ENCODE results near the gene SLC13A5.

SLC13A5 gene

GRCh38 chr17:6691546-6691945 is 21.6 kb downstream of the SLC13A5 start:
- Histone ChIP-seq H3K27ac (replicated peaks) (no peak overlapping the region), H3K27me3 (ENCODE audit: insufficient read depth, poor library complexity, severe bottlenecking) (no peaks in the 10 kb centered on the region), H3K4me3 (replicated peaks; ENCODE audit: insufficient read depth, low read length) (no peak overlapping the region)
- no peak for DNase-seq (ENCODE audit: low read depth in 1 of 2, low spot score in 1 of 2)
- no peak for TF ChIP-seq POLR2AphosphoS5 (IDR thresholded peaks at IDR 0.05; ENCODE audit: low read depth)
- TF ChIP-seq, protein P1, sequence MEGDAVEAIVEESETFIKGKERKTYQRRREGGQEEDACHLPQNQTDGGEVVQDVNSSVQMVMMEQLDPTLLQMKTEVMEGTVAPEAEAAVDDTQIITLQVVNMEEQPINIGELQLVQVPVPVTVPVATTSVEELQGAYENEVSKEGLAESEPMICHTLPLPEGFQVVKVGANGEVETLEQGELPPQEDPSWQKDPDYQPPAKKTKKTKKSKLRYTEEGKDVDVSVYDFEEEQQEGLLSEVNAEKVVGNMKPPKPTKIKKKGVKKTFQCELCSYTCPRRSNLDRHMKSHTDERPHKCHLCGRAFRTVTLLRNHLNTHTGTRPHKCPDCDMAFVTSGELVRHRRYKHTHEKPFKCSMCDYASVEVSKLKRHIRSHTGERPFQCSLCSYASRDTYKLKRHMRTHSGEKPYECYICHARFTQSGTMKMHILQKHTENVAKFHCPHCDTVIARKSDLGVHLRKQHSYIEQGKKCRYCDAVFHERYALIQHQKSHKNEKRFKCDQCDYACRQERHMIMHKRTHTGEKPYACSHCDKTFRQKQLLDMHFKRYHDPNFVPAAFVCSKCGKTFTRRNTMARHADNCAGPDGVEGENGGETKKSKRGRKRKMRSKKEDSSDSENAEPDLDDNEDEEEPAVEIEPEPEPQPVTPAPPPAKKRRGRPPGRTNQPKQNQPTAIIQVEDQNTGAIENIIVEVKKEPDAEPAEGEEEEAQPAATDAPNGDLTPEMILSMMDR (IDR thresholded peaks at IDR 0.05; ENCODE audit: insufficient read depth, low read length), result no peak
- no peak for TF ChIP-seq SPI1 (IDR thresholded peaks at IDR 0.05; ENCODE audit: borderline replicate concordance, low read depth)
- TF ChIP-seq REST (IDR thresholded peaks at IDR 0.05; ENCODE audit: insufficient replicate concordance, low read depth), result no peak

DNA sequence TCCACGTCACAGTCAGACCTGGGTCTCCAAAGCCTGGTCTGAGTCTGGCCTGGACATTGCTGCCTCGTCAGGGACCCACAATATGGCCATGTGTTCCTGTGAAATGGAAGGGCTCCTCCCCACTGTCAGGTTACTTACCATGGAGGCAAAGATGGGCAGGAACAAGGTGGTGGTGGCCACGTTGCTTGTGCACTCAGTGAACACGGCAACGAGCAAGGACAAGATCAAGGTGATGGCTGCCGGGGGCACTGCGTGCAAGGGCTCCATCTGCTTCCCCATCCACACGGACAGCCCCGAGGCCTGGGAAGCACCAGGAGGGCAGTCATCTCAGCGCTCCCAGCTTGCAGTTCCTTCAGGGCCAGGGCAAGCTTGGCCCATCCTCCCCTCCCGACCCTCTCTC is 22.5 kb downstream of the SLC13A5 start:
- Histone ChIP-seq H3K27ac (replicated peaks) (no peak overlapping the region), H3K4me3 (replicated peaks; ENCODE audit: insufficient read depth, low read length) (no peak overlapping the region), H3K27me3 (ENCODE audit: insufficient read depth, poor library complexity, severe bottlenecking) (no peaks in the 10 kb centered on the region)
- no peak for DNase-seq (ENCODE audit: low read depth in 1 of 2, low spot score in 1 of 2)
- no peak for TF ChIP-seq REST (IDR thresholded peaks at IDR 0.05; ENCODE audit: insufficient replicate concordance, low read depth)
- no peak for TF ChIP-seq SPI1 (IDR thresholded peaks at IDR 0.05; ENCODE audit: borderline replicate concordance, low read depth)
- TF ChIP-seq POLR2AphosphoS5 (IDR thresholded peaks at IDR 0.05; ENCODE audit: low read depth), result no peak
- TF ChIP-seq, protein P1 (IDR thresholded peaks at IDR 0.05; ENCODE audit: insufficient read depth, low read length), result no peak
- no peak for TF ChIP-seq GABPA (IDR thresholded peaks at IDR 0.05; ENCODE audit: low read depth)

DNA sequence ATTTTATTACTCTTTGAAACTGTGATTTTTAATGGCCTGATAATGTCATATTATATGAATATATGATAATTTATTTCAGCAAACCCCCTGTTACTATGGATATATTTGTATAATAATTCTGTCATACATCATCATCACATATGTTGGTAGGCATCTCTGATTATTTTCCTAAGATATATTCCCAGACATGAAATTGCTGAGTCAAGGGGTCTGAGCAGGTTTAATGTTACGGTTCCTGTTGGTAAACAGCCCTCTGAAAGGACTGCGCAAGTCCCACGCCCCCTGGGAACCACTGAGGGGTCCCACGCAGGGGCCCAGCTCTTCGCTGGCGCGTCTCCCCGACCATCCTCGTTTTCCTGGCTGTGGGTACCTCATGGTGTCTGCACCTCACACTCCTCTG is 24.2 kb downstream of the SLC13A5 start:
- Histone ChIP-seq H3K27ac (replicated peaks) (no peak overlapping the region), H3K27me3 (ENCODE audit: insufficient read depth, poor library complexity, severe bottlenecking) (no peaks in the 10 kb centered on the region), H3K4me3 (replicated peaks; ENCODE audit: insufficient read depth, low read length) (no peak overlapping the region)
- no peak for DNase-seq (ENCODE audit: low read depth in 1 of 2, low spot score in 1 of 2)
- no peak for TF ChIP-seq GABPA (IDR thresholded peaks at IDR 0.05; ENCODE audit: low read depth)
- no peak for TF ChIP-seq REST (IDR thresholded peaks at IDR 0.05; ENCODE audit: insufficient replicate concordance, low read depth)
- TF ChIP-seq, protein P1 (IDR thresholded peaks at IDR 0.05; ENCODE audit: insufficient read depth, low read length), result no peak
- TF ChIP-seq POLR2AphosphoS5 (IDR thresholded peaks at IDR 0.05; ENCODE audit: low read depth), result no peak

Data from HL-60 (cell line).